Activated T-cell treated with anti-CD3 and anti-CD28 coated beads, Interleukin-2, amount 50 U/mL, for 1 hour (primary cell): ENCODE data around the gene GPR173.

Experiments used
- DNase-seq: peaks from one replicate; pipeline ENCODE4 v3.0.0-alpha.2; 2020

GPR173 gene, protein sequence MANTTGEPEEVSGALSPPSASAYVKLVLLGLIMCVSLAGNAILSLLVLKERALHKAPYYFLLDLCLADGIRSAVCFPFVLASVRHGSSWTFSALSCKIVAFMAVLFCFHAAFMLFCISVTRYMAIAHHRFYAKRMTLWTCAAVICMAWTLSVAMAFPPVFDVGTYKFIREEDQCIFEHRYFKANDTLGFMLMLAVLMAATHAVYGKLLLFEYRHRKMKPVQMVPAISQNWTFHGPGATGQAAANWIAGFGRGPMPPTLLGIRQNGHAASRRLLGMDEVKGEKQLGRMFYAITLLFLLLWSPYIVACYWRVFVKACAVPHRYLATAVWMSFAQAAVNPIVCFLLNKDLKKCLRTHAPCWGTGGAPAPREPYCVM

GRCh38 chrX:53048169-53049126, at the start of gene GPR173:
Gene GPR173, plus strand, starts transcription at chrX:53048789. Its CDS starts 27,833 bp downstream, at chrX:53076622.
- no peak for DNase-seq

DNA sequence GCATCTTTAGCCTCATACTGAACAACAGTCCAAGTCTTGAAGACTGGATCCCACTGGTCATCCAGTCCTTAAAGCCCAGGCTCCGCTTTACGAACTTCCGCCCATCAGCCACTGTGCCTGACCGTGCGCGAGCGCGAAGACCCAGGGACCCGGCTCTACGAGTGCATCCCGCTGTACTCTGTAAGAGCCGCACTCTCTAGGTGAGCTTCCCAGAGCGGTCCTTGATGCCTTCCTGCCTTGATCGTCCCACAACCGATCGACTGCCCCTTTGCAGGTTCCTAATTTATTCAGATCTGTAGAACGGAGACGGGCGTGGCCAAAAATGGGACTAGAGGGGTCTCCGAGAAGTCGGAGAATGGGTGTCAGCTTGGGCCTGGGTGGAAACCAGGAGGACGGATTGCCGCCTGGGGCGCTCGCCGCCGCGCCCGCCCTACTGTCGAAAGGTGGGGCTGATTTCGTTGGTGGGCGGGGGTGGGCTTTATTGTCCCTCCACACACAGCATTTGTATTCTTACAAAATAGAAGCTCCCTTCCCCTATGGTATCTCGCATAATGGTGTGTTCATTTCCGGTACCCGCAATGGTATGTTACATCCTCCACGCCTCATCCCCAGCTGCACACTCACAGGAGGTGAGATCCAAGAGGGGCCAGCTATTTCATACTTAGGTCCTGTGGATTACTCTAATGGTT, 48.0 kb upstream of the GPR173 start:
- no peak for DNase-seq

GRCh38 chrX:53001958-53002357, 46.6 kb upstream of the GPR173 start:
- no peak for DNase-seq

DNA sequence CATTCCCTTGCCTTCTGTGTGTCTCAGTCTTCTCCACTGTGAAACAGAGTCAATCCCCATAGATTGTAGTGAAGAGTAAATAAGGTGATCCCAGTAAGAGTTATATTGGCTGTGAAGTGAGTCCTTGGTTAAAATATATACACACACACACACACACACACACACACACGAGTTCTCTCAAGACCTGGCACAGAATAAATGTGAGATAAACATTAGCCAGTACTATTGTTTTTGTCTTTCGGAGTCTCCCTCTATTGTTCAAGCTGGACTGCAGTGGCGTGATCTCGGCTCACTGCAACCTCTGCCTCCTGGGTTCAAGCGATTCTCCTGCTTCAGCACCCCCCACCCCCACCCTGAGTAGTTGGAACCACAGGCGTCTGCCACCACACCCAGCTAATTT, 45.5 kb upstream of the GPR173 start:
- no peak for DNase-seq

GRCh38 chrX:53004038-53004437, 44.6 kb upstream of the GPR173 start:
- DNase-seq = no peak

DNA sequence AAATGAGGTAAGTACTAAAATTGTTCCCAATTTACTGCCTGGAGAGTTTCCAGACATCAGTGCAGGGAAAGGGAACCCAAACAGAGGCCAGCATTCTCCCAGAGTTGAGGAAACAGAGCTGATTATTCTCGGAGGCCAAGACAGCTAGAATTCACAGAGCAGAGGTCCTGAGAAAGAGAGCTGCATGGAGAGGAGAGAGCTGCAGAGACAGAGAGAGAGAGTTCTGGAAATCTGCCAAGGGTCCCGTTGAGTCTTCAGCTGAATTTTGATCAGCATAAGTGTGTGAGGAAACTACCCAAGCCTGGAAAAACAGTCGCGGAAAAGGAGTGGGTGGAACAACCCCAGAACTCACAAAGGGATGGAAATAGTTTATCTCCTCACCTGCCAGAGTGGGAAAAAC, 43.8 kb upstream of the GPR173 start:
- DNase-seq = no peak

GRCh38 chrX:53005327-53005726, 43.3 kb upstream of the GPR173 start:
- DNase-seq = no peak

GRCh38 chrX:53009032-53009431, 39.6 kb upstream of the GPR173 start:
- no peak for DNase-seq

DNA sequence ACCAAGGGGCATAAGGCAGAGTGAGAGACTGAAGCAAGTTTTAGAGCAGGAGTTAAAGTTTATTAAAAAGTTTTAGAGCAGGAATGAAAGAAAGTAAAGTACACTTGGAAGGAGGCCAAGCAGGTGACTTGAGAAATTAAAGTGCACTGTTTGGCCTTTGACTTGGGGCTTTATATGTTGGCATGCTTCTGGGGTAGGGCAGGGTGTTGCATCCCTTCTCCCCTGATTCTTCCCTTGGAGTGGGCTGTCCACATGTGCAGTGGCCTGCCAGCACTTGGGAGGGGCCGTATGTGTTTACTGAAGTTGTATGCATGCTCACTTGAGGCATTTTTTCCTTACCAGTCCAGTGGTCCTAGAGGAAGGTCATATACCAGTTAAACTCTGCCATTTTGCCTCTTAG, 35.3 kb upstream of the GPR173 start:
- DNase-seq = no peak

- no peak for DNase-seq
Observed at GRCh38 chrX:53018627-53019026, 30.0 kb upstream of the GPR173 start.

DNA sequence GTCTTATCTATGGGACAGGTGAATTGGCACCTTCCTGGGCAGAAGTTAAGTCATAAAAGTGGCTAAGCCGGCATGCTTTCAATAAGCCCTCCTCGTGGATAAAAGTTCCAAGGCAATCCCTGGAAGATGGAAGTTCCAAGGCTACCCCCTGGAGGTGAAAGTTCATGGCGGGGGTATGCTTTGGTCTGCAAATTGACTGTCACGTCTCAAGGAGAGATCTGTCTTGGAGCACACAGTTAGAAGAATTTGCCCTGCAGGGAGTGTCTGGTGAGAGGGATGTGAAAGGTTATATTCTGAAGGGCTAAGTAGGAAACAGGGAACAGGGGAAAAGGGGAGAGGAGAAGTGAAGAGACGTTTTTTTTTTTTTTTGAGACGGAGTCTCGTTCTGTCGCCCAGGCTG, 26.2 kb upstream of the GPR173 start:
- no peak for DNase-seq

GRCh38 chrX:53028678-53029077, 19.9 kb upstream of the GPR173 start:
- no peak for DNase-seq

DNA sequence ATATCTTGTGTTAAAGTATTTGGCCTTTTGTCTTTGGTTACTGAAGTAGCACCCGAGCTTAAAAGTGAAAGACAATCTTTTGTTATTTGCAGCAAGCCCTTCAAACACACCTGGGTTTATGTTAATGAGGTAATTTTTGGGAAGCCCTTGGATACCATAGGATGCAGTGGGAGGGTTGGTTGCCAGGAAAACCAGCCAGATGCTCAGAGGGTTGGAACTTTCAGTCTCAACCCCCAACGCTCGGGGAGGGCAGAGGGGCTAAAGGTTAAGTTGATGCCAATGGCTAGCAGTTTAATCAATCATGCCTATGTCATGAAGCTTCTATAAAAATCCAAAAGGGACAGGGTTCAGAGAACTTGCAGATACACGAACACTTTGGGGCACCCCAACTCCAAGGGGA, 17.2 kb upstream of the GPR173 start:
- DNase-seq = no peak

DNA sequence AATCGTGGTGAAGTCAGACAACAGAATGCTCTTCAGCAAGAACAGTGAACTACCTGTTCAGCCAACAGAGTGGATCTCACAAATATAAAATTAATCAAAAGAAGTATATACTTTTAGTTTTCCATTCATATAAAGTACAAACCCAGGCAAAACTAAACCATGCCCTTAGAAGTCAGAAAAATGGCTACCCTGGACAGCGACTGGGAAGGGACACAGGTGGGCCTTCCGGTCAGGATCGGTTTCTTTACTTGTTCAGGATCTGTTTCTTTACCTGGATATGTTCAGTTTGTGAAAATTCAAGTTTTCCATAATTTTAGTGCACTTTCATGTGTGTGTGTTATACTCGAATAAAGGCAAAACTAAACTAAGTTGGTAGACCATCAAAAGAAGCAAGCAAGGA, 12.4 kb upstream of the GPR173 start:
- DNase-seq = no peak

- no peak for DNase-seq
Observed at GRCh38 chrX:53039236-53039635, 9.4 kb upstream of the GPR173 start.

- DNase-seq = no peak
Observed at GRCh38 chrX:53044995-53045394, 3.6 kb upstream of the GPR173 start.

DNA sequence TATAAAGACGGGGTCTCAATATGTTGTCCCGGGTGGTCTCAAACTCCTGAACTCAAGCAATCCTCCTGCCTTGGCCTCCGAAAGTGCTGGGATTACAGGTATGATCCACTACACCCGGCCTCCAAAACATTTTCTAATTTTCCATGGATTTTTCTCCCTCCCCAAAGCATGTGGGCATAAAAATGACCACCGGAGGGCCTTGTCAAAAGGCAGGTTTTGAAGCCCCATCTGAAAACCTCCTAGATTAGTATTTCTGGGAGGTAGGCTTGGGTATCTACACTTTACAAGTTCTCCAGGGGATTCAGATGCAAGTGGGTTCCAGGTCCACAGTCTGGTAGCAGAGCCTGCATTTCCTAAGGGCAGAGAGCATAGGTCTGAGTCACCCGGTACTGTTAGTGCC, 1.4 kb upstream of the GPR173 start:
- no peak for DNase-seq

DNA sequence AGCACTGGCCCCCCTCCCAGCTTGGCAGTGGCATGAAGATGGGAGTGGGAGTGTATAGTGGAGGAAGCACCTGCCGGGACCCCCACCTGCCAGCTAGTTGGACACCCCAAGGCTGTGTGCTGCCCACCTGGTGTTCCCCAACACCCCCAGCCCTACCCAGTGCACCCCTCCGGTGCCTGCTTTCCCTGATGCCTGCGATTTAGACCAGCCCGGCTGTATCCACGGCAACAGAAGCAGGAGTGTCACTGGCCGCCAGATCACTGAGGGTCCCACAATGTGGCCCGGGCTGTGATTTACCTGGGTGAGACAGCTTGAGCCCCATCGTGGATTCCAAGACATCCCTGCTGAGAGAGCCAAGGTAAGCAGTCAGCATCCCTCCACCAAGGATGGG, 533 bp downstream of the GPR173 start:
- no peak for DNase-seq

DNA sequence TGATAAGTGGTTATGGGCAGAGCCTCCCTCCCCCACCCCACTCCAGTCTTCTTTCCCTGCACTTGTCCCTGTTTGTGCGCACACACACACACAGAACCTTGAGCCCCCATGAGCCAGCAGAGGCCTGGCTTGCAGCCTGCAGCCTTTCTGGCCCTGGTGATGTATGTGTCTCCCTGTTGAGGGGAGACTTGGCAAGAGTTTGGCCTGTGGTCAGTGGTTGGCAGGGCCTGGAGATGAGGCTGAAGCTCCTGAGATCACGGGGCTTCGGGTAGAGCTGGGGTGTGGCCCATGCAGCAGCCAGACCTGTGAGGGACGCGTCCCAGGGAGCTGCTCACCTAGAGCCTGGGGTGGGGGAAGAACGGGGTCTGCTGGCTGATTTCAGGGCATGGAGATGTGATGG, 2.3 kb downstream of the GPR173 start:
- DNase-seq = no peak

DNA sequence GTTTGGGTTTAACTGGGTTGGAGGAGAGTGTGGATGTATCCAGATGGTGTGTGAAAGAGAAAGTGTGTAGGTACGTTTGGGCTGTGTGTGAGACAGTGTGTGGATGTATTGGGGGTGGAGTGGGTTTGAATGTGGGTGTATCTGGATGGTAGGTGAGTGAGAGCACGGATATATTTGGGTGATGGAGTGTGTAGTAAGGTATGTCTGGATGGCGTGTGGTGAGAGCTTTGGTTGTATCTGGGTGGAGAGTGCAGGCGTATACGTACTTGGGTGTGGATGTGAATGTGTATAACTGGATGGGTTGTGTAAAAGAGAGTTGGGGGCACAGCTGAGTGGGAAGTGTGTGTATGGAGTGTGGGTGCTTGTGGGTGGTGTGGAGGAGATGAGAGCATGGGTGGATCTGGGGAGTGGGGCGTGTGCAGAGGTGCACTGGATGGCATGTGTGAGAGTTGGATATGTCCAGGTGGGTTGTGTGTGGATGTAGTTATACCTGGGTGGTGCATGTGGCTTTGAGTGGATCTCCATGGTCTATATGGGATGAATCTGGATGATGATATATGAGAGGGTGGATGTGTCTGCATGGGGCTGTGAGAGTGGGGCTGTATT, 6.8 kb downstream of the GPR173 start:
- DNase-seq = no peak

GRCh38 chrX:53056292-53056691, 7.7 kb downstream of the GPR173 start:
- DNase-seq = no peak

DNA sequence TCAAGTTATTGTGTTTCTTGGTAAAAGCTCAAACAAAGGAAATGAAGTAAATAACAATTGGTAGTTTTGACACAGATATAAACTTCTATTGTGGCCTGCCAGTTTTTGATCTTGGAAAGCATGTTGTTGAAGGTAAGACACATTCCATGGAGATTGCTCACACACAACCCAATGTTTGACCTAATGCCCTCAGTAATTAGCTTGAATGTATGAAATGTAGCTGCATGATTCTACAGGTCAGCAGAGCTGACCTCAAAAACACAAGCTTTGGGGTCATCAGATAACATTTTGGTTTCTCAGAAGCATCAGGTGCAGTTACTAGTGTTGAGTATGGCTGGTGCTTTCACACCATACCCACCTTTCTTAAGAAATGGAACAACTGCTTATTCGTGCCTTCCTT, 16.5 kb downstream of the GPR173 start:
- DNase-seq = no peak

- DNase-seq = no peak
Observed at GRCh38 chrX:53071064-53071463, 22.5 kb downstream of the GPR173 start.
